H1 (cell line): ENCODE data around the gene SPTBN1. TPM values are rescaled to one million over a fixed set of nuclear protein-coding genes. Genes with fewer than 3 reads are reported as not detected.

ENCODE experiments used
- CHD2 ChIP-seq: IDR thresholded peaks from 2 replicates; pipeline ENCODE4 v1.6.1; 2012; ENCODE audit warnings: low read length, improper control_type of control experiment
- E2F6 ChIP-seq: IDR thresholded peaks from 2 replicates; pipeline ENCODE4 v1.6.1; 2012; ENCODE audit warnings: inconsistent platforms
- HDAC6 ChIP-seq: IDR thresholded peaks from one replicate; pipeline ENCODE4 v1.7.1; 2012; ENCODE audit warnings: low read depth, mild to moderate bottlenecking, inconsistent platforms, low read length, moderate library complexity
- KDM1A ChIP-seq: fragments of 200-600, 300-600 bp; sonication (generic); IDR thresholded peaks from 2 replicates; pipeline ENCODE4 v1.7.1; 2016; ENCODE audit warnings: mild to moderate bottlenecking, low read length, borderline replicate concordance
- KDM4A ChIP-seq: IDR thresholded peaks from one replicate; pipeline ENCODE4 v1.7.1; 2012; ENCODE audit warnings: low read depth, mild to moderate bottlenecking, moderate library complexity, low read length, inconsistent platforms; ENCODE audit not compliant: severe bottlenecking
- KDM5A ChIP-seq: fragments of 200-600 bp; IDR thresholded peaks from 2 replicates; pipeline ENCODE4 v1.7.1; 2012; ENCODE audit warnings: mild to moderate bottlenecking, low read length, inconsistent platforms, mixed read lengths
- SAP30 ChIP-seq: fragments of 300-600 bp; sonication (generic); IDR thresholded peaks from 2 replicates; pipeline ENCODE4 v1.7.1; 2012; ENCODE audit warnings: low read length, moderate library complexity, mild to moderate bottlenecking, inconsistent platforms; ENCODE audit not compliant: insufficient read depth, insufficient replicate concordance
- SIN3A ChIP-seq, 2 experiments: IDR thresholded peaks in 1 of 2; conservative IDR thresholded peaks in 1 of 2; 2 replicates each; pipeline ENCODE4 v1.6.1; 2011 to 2012; ENCODE audit warnings: low read length in 2 of 2, improper control_type of control experiment in 1 of 2, low read depth in 1 of 2, mild to moderate bottlenecking in 1 of 2
- TAF1 ChIP-seq: IDR thresholded peaks from 2 replicates; pipeline ENCODE4 v1.6.1; 2011; ENCODE audit warnings: mild to moderate bottlenecking, low read depth, low read length
- polyA plus RNA-seq, 7 experiments: library from polyadenylated mRNA; depleted of rRNA in 3 of 7; stranded (reverse) in 5 of 7; unstranded in 2 of 7; fragments of >200 nt in 5 of 7; fragments of 200-250 nt in 2 of 7; gene quantifications; 1 replicate in 5 of 7; 2 replicates in 1 of 7; 4 replicates in 1 of 7; pipeline versions ENCODE4 v1.2.1 to v1.2.3, GENCODE V29; 2011 to 2013; ENCODE audit warnings: missing spikeins in 2 of 7, mixed read lengths in 2 of 7
- total RNA-seq: library from RNA; stranded (reverse); fragmentation: NEBNext Ultra II Directional; extraction: Animal tissue kit (Norgen Biotek cat#: 25700); gene quantifications from 2 replicates; pipeline ENCODE4 v1.2.1, GENCODE V29; 2021

SPTBN1 gene
- total and polyA plus RNA-seq, 2 of the 8 experiments (the other 6 are each of a cell fraction or from before 2014, with no cell fraction given) = 31.8 to 180 TPM

GRCh38 chr2:54512183-54512582, 56.1 kb downstream of the SPTBN1 start (continued):
- no peak for TF ChIP-seq KDM4A
- no peak for TF ChIP-seq SAP30
- no peak for TF ChIP-seq E2F6
- TF ChIP-seq TAF1 = no peak
- TF ChIP-seq KDM5A = no peak
- no peak for TF ChIP-seq KDM1A
- TF ChIP-seq SIN3A (conservative IDR thresholded peaks at IDR 0.05 in 1 of 2, IDR thresholded peaks at IDR 0.05 in 1 of 2; ENCODE audit: low read depth in 1 of 2, low read length in 2 of 2) = no peak
- TF ChIP-seq CHD2 = no peak
- no peak for TF ChIP-seq HDAC6
- TF ChIP-seq, all 59 proteins: peak for 0
